GM18511 (cell line): Measurements from ENCODE around the gene ETS1.
"Not testable (repeated sequence)": the region's sequence is repeated elsewhere in the genome, so short reads cannot be mapped to it uniquely, and the experiment has no call there.

Experiments
- ATAC-seq: cut with Tn5 transposase; IDR thresholded peaks from one replicate; pipeline ENCODE4 v1.9.1; 2021; ENCODE audit warnings: mild to moderate bottlenecking, moderate library complexity; ENCODE audit not compliant: unreplicated experiment

The ETS1 gene

GRCh38 chr11:128467610-128468041, 119.7 kb downstream of the ETS1 start:
- ATAC-seq: no peak

- no peak for ATAC-seq
Observed at GRCh38 chr11:128467041-128467440, 120.3 kb downstream of the ETS1 start.

GRCh38 chr11:128465946-128466705, 121.2 kb downstream of the ETS1 start:
- ATAC-seq: no peak

GRCh38 chr11:128465531-128465930, 121.8 kb downstream of the ETS1 start:
- ATAC-seq: no peak

GRCh38 chr11:128464878-128465450, 122.4 kb downstream of the ETS1 start:
- ATAC-seq: no peak

- ATAC-seq: no peak
Observed at GRCh38 chr11:128463979-128464378, 123.4 kb downstream of the ETS1 start.

GRCh38 chr11:128463371-128463829, 124.0 kb downstream of the ETS1 start:
- no peak for ATAC-seq

GRCh38 chr11:128462922-128463321, 124.4 kb downstream of the ETS1 start:
- ATAC-seq: no peak

GRCh38 chr11:128462189-128462588, 125.2 kb downstream of the ETS1 start:
- no peak for ATAC-seq

GRCh38 chr11:128458321-128458720, 129.0 kb downstream of the ETS1 start:
- ATAC-seq: no peak

- ATAC-seq: no peak
Observed at GRCh38 chr11:128457874-128458273, 129.5 kb downstream of the ETS1 start.

- no peak for ATAC-seq
Observed at GRCh38 chr11:128456566-128457268, 130.6 kb downstream of the ETS1 start.

GRCh38 chr11:128455766-128456165, 131.6 kb downstream of the ETS1 start:
- no peak for ATAC-seq

- ATAC-seq: no peak
Observed at GRCh38 chr11:128453444-128454336, 133.7 kb downstream of the ETS1 start.

GRCh38 chr11:128451652-128452470, 135.5 kb downstream of the ETS1 start:
- ATAC-seq: no peak

GRCh38 chr11:128450882-128451651, 136.3 kb downstream of the ETS1 start:
- ATAC-seq: no peak

- not testable (repeated sequence) for ATAC-seq
Observed at GRCh38 chr11:128450425-128450824, 136.9 kb downstream of the ETS1 start.

GRCh38 chr11:128448981-128449713, 138.2 kb downstream of the ETS1 start:
- no peak for ATAC-seq
